Suprapubic skin (tissue), 4 donors: ENCODE results near the gene RPF1. TPM values are rescaled to one million over a fixed set of nuclear protein-coding genes. Genes with fewer than 3 reads are reported as not detected.
"Not testable (repeated sequence)": the region's sequence is repeated elsewhere in the genome, so short reads cannot be mapped to it uniquely, and the experiment has no call there.

Experiments
- DNase-seq, 2 donors: peaks; one replicate each; pipeline ENCODE4 v3.0.0-alpha.2; 2019; ENCODE audit warnings: low spot score in 2 of 2
- H3K27ac ChIP-seq: fragments of 200-600 bp; sonication (generic); one replicate; pipeline ENCODE4 v1.5.1; 2019
- H3K27me3 ChIP-seq: fragments of 200-600 bp; sonication (generic); one replicate; pipeline ENCODE4 v1.5.1; 2019
- H3K36me3 ChIP-seq: fragments of 200-600 bp; sonication (generic); one replicate; pipeline ENCODE4 v1.5.1; 2019
- H3K4me1 ChIP-seq: fragments of 200-600 bp; sonication (generic); one replicate; pipeline ENCODE4 v1.5.1; 2019
- H3K4me3 ChIP-seq: fragments of 200-600 bp; sonication (generic); one replicate; pipeline ENCODE4 v1.5.1; 2019; ENCODE audit warnings: mild to moderate bottlenecking
- H3K9me3 ChIP-seq: fragments of 200-600 bp; sonication (generic); one replicate; pipeline ENCODE4 v1.5.1; 2019
- EP300 ChIP-seq: sonication (generic); formaldehyde crosslinking; IDR thresholded peaks from one replicate; pipeline ENCODE4 v1.6.1; 2017; ENCODE audit warnings: antibody characterized with exemption
- POLR2A ChIP-seq, 2 donors: fragments of 450-650 bp; IDR thresholded peaks; one replicate each; pipeline ENCODE4 v1.6.1; 2017; ENCODE audit warnings: antibody characterized with exemption in 2 of 2, mild to moderate bottlenecking in 2 of 2, moderate library complexity in 2 of 2
- POLR2AphosphoS5 ChIP-seq, 3 donors: sonication (generic); formaldehyde crosslinking; IDR thresholded peaks; one replicate each; pipeline ENCODE4 v1.6.1; 2017; ENCODE audit warnings: antibody characterized with exemption in 3 of 3
- WGBS: methylation state at CpG from one replicate; pipeline ENCODE4 v1.1.5; 2018; 5-methylcytosine and 5-hydroxymethylcytosine counted together
- total RNA-seq, 4 donors: library from RNA; depleted of rRNA; stranded (reverse); fragments of >200 nt; gene quantifications; one replicate each; pipeline ENCODE4 v1.1.0, GENCODE V29; 2016
- TF ChIP-seq, protein P1 (sequence below), 2 donors: fragments of 200-600 bp in 1 of 2; fragments of 450-650 bp in 1 of 2; sonication (generic) in 1 of 2; IDR thresholded peaks; one replicate each; pipeline ENCODE4 v1.5.1; 2016 to 2019; ENCODE audit warnings: antibody characterized with exemption in 2 of 2, mild to moderate bottlenecking in 1 of 2, moderate library complexity in 1 of 2

The RPF1 gene
- total RNA-seq, 4 donors from 2014 or later: 26.0 to 42.2 (median 39.1) TPM

DNA sequence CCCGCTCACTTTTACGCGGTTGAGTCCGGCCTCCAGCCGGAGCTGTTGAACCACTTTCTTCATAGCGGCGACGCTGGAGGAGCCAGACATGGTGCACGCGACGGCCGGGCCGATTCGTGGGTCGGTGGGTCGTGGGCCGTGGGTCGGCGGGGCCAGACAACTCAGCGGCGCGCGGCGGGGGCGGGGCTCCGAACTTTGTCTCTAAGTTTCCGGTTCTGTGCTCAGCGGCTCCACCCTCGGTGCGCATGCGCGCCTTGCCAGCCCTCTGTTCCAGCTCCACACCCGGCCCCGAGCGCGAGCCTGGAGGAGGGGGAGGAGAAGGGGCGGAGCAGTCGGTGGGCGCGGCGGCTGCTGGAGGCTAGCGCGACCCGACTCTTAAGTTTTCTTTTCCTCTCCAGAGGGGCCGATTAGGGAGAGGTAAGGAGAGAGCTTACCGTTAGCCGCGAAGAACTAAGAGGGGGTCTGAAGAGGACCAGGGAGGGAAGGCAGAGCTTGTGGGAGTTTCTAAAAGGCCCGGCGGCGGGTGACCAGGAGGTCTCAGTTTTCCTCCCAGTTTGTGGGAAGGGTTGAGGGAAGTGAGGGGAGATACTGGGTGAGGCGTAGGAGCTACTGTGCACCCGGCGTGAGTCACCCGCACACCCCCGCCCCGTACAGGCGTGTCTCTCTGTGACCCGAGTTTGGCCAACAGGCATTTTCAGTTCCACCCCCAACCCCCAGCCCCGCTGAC, 27.1 kb downstream of the RPF1 start, which contains the start of the genes GNG5 and SPATA1:
GNG5 (minus strand) TSS at position 580 of the 727 bp plus-strand sequence; CDS start at position 90, 490 bp downstream.
SPATA1 (plus strand) TSS at position 385 of the 727 bp plus-strand sequence. CDS start 9,974 bp downstream, outside the sequence.
- Histone ChIP-seq H3K27ac (peak within 1 kb of the TSS; percentile 98), H3K27me3 (no peaks in the 10 kb centered on the region), H3K36me3 (no peaks in the 10 kb centered on the region), H3K4me3 (peak within 1 kb of the TSS; percentile 88), H3K4me1 (peaks cover 38% of the 10 kb centered on the region), H3K9me3 (peaks cover 7% of the 10 kb centered on the region)
- DNase-seq: peak; percentile 99
- TF ChIP-seq EP300 (no peak), POLR2A (IDR thresholded peaks at IDR 0.05) (peak; percentile 30 to 73), POLR2AphosphoS5 (IDR thresholded peaks at IDR 0.05) (peak in 2 of 3 donors; percentile 28 to 37)
- TF ChIP-seq, protein P1, sequence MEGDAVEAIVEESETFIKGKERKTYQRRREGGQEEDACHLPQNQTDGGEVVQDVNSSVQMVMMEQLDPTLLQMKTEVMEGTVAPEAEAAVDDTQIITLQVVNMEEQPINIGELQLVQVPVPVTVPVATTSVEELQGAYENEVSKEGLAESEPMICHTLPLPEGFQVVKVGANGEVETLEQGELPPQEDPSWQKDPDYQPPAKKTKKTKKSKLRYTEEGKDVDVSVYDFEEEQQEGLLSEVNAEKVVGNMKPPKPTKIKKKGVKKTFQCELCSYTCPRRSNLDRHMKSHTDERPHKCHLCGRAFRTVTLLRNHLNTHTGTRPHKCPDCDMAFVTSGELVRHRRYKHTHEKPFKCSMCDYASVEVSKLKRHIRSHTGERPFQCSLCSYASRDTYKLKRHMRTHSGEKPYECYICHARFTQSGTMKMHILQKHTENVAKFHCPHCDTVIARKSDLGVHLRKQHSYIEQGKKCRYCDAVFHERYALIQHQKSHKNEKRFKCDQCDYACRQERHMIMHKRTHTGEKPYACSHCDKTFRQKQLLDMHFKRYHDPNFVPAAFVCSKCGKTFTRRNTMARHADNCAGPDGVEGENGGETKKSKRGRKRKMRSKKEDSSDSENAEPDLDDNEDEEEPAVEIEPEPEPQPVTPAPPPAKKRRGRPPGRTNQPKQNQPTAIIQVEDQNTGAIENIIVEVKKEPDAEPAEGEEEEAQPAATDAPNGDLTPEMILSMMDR (IDR thresholded peaks at IDR 0.05): no peak
- 0% methylated on average over 49 of the region's 60 CpGs for WGBS

DNA sequence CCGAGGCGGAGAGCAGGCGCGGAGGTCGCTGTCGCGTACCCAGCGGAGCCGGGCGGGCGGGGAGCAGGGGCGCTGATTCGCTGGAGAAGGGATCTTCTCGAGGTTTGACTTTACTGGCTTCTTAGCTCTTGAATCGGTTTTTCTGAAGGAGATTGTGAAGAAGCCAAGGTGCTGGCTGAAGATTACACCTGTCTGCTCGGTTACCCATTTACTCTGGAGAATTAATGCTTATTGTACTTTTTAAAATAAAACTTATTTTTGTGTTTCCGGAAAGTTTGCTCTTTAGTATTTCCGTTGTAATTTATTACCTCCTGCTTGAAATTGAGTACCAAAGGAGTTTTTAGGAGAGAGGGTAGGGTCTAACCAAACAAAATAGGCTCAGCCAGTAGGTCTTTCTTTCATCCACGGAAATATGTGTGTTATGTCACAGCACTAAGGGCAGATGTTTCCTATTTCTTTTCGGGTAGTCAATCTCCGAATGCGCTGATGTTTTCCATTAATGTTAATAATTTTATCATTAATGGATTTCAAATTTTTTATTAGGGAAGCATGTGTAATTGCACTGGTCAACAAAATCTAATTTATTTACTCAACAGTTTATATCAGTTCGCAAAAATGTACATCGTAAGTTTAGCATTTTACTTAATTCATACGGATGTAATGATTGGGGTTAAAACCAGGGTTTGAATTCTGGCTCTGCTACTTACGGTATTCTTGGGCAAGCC, 27.8 kb downstream of the RPF1 start:
- DNase-seq: no peak
- 20% methylated on average over 22 of the region's 26 CpGs for WGBS
- Histone ChIP-seq H3K27me3 (no peaks in the 10 kb centered on the region), H3K9me3 (peaks cover 7% of the 10 kb centered on the region), H3K27ac (peak overlapping the region; percentile 98), H3K4me1 (peaks cover 33% of the 10 kb centered on the region), H3K36me3 (no peaks in the 10 kb centered on the region), H3K4me3 (peak overlapping the region; percentile 88)
- TF ChIP-seq POLR2AphosphoS5 (IDR thresholded peaks at IDR 0.05) (no peak), POLR2A (IDR thresholded peaks at IDR 0.05) (no peak), EP300 (no peak)
- TF ChIP-seq, protein P1 (IDR thresholded peaks at IDR 0.05): no peak

DNA sequence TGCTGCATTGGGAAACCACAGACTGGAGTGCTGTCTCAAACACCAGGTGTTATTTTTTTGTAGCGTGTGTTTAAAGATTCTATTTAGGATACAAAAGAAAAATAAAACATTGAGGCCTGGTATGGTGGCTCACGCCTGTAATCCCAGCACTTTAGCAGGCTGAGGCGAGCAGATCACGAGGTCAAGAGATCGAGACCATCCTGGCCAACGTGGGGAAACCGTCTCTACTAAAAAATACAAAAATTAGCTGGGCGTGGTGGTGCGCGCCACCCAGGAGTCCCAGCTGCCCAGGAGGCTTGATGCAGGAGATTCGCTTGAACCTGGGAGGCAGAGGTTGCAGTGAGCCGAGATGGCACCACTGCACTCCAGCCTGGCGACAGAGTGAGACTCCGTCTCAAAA, 28.8 kb downstream of the RPF1 start:
- H3K4me3 ChIP-seq, H3K27me3 ChIP-seq, H3K36me3 ChIP-seq, H3K27ac ChIP-seq, H3K9me3 ChIP-seq, DNase-seq: not testable (repeated sequence)
- 91% methylated on average over 14 of the region's 14 CpGs for WGBS
- H3K4me1 ChIP-seq: peaks cover 26% of the 10 kb centered on the region

DNA sequence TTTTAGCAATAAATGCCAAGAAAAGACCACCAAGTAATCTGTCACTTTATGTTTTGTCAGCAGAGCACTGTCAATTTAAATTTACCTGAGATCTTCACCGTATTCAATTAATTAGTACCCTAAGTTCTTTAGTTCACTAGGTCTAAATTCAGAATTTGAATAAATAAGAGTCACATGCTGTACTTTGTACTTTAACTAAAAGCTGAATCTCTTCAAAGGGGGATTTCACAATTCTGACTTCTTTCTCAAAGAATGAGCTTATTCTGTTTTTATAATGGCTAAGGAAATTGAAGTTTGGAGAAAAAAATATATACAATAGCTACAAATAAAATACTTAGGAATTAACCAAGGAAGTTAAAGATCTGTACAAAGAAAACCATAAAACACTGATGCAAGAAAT, 29.4 kb downstream of the RPF1 start:
- Histone ChIP-seq H3K27me3 (no peaks in the 10 kb centered on the region), H3K36me3 (no peaks in the 10 kb centered on the region), H3K9me3 (peaks cover 7% of the 10 kb centered on the region), H3K4me3 (no peak overlapping the region), H3K27ac (no peak overlapping the region), H3K4me1 (peaks cover 20% of the 10 kb centered on the region)
- TF ChIP-seq, protein P1 (IDR thresholded peaks at IDR 0.05): no peak
- TF ChIP-seq EP300 (no peak), POLR2A (IDR thresholded peaks at IDR 0.05) (no peak), POLR2AphosphoS5 (IDR thresholded peaks at IDR 0.05) (no peak)
- DNase-seq: no peak
- WGBS: 94% methylated on average over 1 of the region's 1 CpG

DNA sequence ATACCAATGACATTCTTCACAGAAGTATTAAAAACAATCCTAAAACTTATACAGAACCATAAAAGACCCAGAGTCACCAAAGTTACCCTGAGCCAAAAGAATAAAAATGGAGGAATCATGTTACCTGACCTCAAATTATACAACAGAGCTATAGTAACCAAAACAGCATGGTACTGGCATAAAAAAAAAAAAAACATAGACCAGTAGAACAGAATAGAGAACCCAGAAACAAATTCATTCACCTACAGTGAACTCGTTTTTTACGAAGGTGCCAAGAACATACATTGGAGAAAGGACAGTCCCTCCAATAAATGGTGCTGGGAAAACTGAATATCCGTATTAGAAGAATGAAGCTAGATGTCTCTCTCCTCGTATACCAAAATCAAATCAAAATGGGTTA, 30.0 kb downstream of the RPF1 start:
- Histone ChIP-seq H3K4me1 (peaks cover 14% of the 10 kb centered on the region), H3K36me3 (no peaks in the 10 kb centered on the region), H3K27ac (no peak overlapping the region), H3K9me3 (peaks cover 7% of the 10 kb centered on the region), H3K27me3 (no peaks in the 10 kb centered on the region), H3K4me3 (no peak overlapping the region)
- WGBS: 95% methylated on average over 4 of the region's 4 CpGs
- DNase-seq: no peak
- TF ChIP-seq POLR2AphosphoS5 (IDR thresholded peaks at IDR 0.05) (no peak), POLR2A (IDR thresholded peaks at IDR 0.05) (no peak), EP300 (no peak)
- TF ChIP-seq, protein P1 (IDR thresholded peaks at IDR 0.05): no peak
